ENCODE measurements around the gene ERCC6. TPM values are rescaled to one million over a fixed set of nuclear protein-coding genes. Genes with fewer than 3 reads are reported as not detected.

ERCC6 gene
- total RNA-seq, 1 experiment from 2014 or later = 49.7 TPM

DNA sequence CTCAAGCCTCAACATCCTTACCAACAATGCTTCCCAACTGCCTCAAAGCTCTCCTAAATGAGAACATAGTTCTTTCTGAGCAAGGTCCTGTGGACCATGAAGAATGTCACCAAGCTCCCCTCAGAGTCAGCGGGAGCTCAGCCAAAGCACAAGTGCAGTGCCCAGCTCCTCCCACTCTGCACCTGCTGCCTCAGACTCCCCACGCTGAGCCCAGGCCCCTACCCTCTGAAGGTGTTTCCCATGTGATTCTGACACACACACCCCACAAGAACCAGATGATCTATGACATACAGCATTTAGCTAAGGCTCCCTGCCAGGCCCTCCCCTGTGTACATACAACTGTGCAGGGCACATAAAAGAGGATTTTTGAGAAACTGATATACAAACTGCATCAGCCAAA is 19.2 kb downstream of the ERCC6 start:
- H3K27ac ChIP-seq = no peak overlapping the region
- no peaks in the 10 kb centered on the region for H3K9me2 ChIP-seq (ENCODE audit: insufficient read depth)
- peaks cover 18% of the 10 kb centered on the region; the same call in 1 of the 2 replicates for H3F3A ChIP-seq (ENCODE audit: insufficient read depth, low read depth)
- CTCF ChIA-PET = interaction anchor here (0.6 to 1.6 kb wide), 3 partner anchors 9 to 112 kb away, joined by 3 to 7 read pairs (median 3); no protein-coding TSS in a partner anchor
- no peaks in the 10 kb centered on the region for H3K9me3 ChIP-seq (ENCODE audit: insufficient read depth, low read depth)
- no peak overlapping the region for H3K4me2 ChIP-seq
- peaks cover 19% of the 10 kb centered on the region for H3K79me2 ChIP-seq (ENCODE audit: low read depth)
- TF ChIP-seq, protein P1, sequence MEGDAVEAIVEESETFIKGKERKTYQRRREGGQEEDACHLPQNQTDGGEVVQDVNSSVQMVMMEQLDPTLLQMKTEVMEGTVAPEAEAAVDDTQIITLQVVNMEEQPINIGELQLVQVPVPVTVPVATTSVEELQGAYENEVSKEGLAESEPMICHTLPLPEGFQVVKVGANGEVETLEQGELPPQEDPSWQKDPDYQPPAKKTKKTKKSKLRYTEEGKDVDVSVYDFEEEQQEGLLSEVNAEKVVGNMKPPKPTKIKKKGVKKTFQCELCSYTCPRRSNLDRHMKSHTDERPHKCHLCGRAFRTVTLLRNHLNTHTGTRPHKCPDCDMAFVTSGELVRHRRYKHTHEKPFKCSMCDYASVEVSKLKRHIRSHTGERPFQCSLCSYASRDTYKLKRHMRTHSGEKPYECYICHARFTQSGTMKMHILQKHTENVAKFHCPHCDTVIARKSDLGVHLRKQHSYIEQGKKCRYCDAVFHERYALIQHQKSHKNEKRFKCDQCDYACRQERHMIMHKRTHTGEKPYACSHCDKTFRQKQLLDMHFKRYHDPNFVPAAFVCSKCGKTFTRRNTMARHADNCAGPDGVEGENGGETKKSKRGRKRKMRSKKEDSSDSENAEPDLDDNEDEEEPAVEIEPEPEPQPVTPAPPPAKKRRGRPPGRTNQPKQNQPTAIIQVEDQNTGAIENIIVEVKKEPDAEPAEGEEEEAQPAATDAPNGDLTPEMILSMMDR (conservative IDR thresholded peaks at IDR 0.05) = no peak
- TF ChIP-seq EZH2 (IDR thresholded peaks at IDR 0.05; ENCODE audit: low read depth) = no peak
- H3K27me3 ChIP-seq (ENCODE audit: insufficient read depth, low read depth) = no peaks in the 10 kb centered on the region
- intact Hi-C loops (cut with micrococcal nuclease; ENCODE audit: unreplicated experiment) = loop anchor here (1.0 to 2.0 kb wide), 3 partner anchors 112 to 861 kb away; no protein-coding TSS in a partner anchor
- H3K4me3 ChIP-seq = no peak overlapping the region
- no peak overlapping the region for H2AFZ ChIP-seq
- BruUV-seq (replicated peaks) = no TSS peak
- POLR2A ChIA-PET (ENCODE audit: unreplicated experiment) = no interaction called here
- peaks cover 41% of the 10 kb centered on the region for H3K36me3 ChIP-seq (ENCODE audit: low read depth)
- H4K20me1 ChIP-seq (ENCODE audit: insufficient read depth) = peaks cover 25% of the 10 kb centered on the region
- no peak for DNase-seq
- no peaks in the 10 kb centered on the region for H3K4me1 ChIP-seq (replicated peaks; ENCODE audit: insufficient read depth)

DNA sequence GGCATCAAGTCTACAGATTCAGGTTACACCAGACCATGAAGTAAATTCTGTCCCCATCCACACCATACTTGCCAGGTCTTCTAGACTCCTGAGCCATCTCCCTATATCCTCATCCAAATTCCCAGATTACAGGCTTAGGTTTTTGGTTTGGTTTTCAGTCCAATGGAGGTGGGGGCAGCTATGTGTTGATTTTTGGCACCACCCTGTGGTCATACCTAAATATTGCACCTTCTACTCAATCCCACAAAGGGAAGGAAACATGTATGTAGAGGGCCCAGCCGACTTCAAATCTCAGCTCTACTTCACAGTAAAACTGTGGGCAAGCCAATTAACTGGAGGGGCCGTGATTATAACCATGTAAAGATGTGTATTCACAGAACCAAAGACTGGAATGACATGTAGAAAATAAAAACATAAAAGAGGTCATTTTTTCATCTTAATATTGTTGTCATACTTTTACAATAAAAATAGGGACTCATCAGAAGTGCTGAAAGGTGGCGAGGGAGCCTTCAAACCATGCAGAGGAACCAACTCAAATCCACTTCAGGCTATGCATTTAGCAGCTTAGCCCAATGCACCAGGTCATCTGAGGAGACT is 19.8 kb downstream of the ERCC6 start:
- H3K9me2 ChIP-seq (ENCODE audit: insufficient read depth) = no peaks in the 10 kb centered on the region
- H3K27me3 ChIP-seq (ENCODE audit: insufficient read depth, low read depth) = no peaks in the 10 kb centered on the region
- DNase-seq = peak in 1 of 2 experiments; percentile 40
- peaks cover 25% of the 10 kb centered on the region for H4K20me1 ChIP-seq (ENCODE audit: insufficient read depth)
- no peak overlapping the region for H2AFZ ChIP-seq
- peaks cover 34% of the 10 kb centered on the region for H3K36me3 ChIP-seq (ENCODE audit: low read depth)
- intact Hi-C loops (cut with micrococcal nuclease; ENCODE audit: unreplicated experiment) = loop anchor here (1.0 to 2.0 kb wide), 3 partner anchors 112 to 860 kb away; no protein-coding TSS in a partner anchor
- H3K27ac ChIP-seq = no peak overlapping the region
- TF ChIP-seq EZH2 (IDR thresholded peaks at IDR 0.05; ENCODE audit: low read depth) = no peak
- TF ChIP-seq, protein P1 (conservative IDR thresholded peaks at IDR 0.05) = peak; percentile 94
- H3K4me2 ChIP-seq = no peak overlapping the region
- H3F3A ChIP-seq (ENCODE audit: insufficient read depth, low read depth) = peaks cover 12% of the 10 kb centered on the region; the same call in 1 of the 2 replicates
- ChIA-PET POLR2A (ENCODE audit: unreplicated experiment) (no interaction called here), CTCF (interaction anchor here (0.7 to 1.6 kb wide), 2 partner anchors 112 to 861 kb away, joined by 4 to 7 read pairs; no protein-coding TSS in a partner anchor)
- no peaks in the 10 kb centered on the region for H3K9me3 ChIP-seq (ENCODE audit: insufficient read depth, low read depth)
- H3K4me3 ChIP-seq = no peak overlapping the region
- H3K79me2 ChIP-seq (ENCODE audit: low read depth) = peaks cover 19% of the 10 kb centered on the region
- no peaks in the 10 kb centered on the region for H3K4me1 ChIP-seq (replicated peaks; ENCODE audit: insufficient read depth)
- BruUV-seq (replicated peaks) = no TSS peak

DNA sequence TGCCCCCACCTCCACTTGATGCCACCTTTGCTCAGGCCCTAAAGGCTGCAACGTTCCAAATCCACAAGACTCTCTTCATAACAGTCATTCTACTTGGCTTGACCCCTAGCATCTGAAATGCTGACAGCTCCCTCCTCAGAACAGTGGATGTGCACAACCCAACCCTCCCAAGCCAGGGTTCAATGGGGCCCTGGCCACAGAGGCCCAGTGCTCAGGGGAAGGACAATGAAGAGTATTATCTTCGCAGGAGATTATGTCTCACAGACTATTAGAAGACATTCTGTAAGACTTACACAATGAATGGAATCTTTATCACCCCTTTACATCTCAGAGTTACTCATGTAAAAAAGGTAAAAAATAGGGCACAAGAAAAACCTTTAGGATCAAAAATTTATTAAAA is 20.4 kb downstream of the ERCC6 start:
- intact Hi-C loops (cut with micrococcal nuclease; ENCODE audit: unreplicated experiment) = loop anchor here (2.0 kb wide), 1 partner anchor 860 kb away; no protein-coding TSS in a partner anchor
- no peak overlapping the region for H3K4me3 ChIP-seq
- H3K36me3 ChIP-seq (ENCODE audit: low read depth) = peaks cover 29% of the 10 kb centered on the region
- no peak for DNase-seq
- no peaks in the 10 kb centered on the region for H3K9me2 ChIP-seq (ENCODE audit: insufficient read depth)
- H2AFZ ChIP-seq = no peak overlapping the region
- CTCF ChIA-PET = interaction anchor here (0.7 to 1.6 kb wide), 2 partner anchors 111 to 860 kb away, joined by 4 to 7 read pairs; no protein-coding TSS in a partner anchor
- H3K79me2 ChIP-seq (ENCODE audit: low read depth) = peaks cover 19% of the 10 kb centered on the region
- POLR2A ChIA-PET (ENCODE audit: unreplicated experiment) = no interaction called here
- no peak overlapping the region for H3K27ac ChIP-seq
- H3K9me3 ChIP-seq (ENCODE audit: insufficient read depth, low read depth) = no peaks in the 10 kb centered on the region
- no peak for TF ChIP-seq EZH2 (IDR thresholded peaks at IDR 0.05; ENCODE audit: low read depth)
- TF ChIP-seq, protein P1 (conservative IDR thresholded peaks at IDR 0.05) = no peak
- BruUV-seq (replicated peaks) = no TSS peak
- H3F3A ChIP-seq (ENCODE audit: insufficient read depth, low read depth) = peaks cover 12% of the 10 kb centered on the region; the same call in 1 of the 2 replicates
- no peaks in the 10 kb centered on the region for H3K27me3 ChIP-seq (ENCODE audit: insufficient read depth, low read depth)
- no peaks in the 10 kb centered on the region for H3K4me1 ChIP-seq (replicated peaks; ENCODE audit: insufficient read depth)
- peaks cover 26% of the 10 kb centered on the region for H4K20me1 ChIP-seq (ENCODE audit: insufficient read depth)
- H3K4me2 ChIP-seq = no peak overlapping the region

Data from PC-9 (cell line).